ENCODE results near the gene TEX13B.

The TEX13B gene

GRCh38 chrX:107935664-107936433, 46.3 kb downstream of the TEX13B start:
- DNase-seq = no peak

GRCh38 chrX:107935200-107935599, 47.0 kb downstream of the TEX13B start:
- DNase-seq = no peak

- no peak for DNase-seq
Observed at GRCh38 chrX:107934262-107934661, 47.9 kb downstream of the TEX13B start.
